ENCODE results near the gene PRR13.

DNA sequence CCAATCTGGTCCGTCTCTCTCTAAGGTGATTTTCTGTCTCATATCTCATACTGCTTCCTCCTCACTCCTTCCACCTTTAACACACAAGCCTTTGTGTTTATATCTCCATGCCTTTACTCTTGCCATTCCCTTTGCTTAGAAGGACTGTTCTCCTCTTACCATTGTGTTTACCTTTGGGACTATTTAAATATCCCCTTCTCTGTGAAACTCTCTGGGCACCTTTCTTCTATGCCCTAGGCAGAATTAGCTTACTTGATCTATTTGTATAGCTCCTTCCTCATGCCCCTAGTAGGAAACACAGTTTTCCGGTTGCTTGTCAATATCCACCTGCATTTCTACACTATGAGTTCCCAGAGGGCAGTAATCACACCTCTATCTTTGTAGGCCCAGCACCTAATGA, 21.8 kb upstream of the PRR13 start:
- TF ChIP-seq, protein P1, sequence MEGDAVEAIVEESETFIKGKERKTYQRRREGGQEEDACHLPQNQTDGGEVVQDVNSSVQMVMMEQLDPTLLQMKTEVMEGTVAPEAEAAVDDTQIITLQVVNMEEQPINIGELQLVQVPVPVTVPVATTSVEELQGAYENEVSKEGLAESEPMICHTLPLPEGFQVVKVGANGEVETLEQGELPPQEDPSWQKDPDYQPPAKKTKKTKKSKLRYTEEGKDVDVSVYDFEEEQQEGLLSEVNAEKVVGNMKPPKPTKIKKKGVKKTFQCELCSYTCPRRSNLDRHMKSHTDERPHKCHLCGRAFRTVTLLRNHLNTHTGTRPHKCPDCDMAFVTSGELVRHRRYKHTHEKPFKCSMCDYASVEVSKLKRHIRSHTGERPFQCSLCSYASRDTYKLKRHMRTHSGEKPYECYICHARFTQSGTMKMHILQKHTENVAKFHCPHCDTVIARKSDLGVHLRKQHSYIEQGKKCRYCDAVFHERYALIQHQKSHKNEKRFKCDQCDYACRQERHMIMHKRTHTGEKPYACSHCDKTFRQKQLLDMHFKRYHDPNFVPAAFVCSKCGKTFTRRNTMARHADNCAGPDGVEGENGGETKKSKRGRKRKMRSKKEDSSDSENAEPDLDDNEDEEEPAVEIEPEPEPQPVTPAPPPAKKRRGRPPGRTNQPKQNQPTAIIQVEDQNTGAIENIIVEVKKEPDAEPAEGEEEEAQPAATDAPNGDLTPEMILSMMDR (IDR thresholded peaks at IDR 0.05; ENCODE audit: poor library complexity, severe bottlenecking), result no peak
- no peak for TF ChIP-seq EZH2 (IDR thresholded peaks at IDR 0.05; ENCODE audit: borderline replicate concordance, insufficient read depth, low read length, poor library complexity, severe bottlenecking)
- TF ChIP-seq RAD21 (conservative IDR thresholded peaks at IDR 0.05), result no peak

Data from neural cell (in vitro differentiated cells).